GM19372 (cell line): ENCODE measurements around the gene TRMT13.
"Not testable (repeated sequence)": the region's sequence is repeated elsewhere in the genome, so short reads cannot be mapped to it uniquely, and the experiment has no call there.

Source experiments
- ATAC-seq: cut with Tn5 transposase; IDR thresholded peaks from one replicate; pipeline ENCODE4 v1.9.1; 2021; ENCODE audit warnings: mild to moderate bottlenecking, low read depth, moderate library complexity; ENCODE audit not compliant: unreplicated experiment

The TRMT13 gene

DNA sequence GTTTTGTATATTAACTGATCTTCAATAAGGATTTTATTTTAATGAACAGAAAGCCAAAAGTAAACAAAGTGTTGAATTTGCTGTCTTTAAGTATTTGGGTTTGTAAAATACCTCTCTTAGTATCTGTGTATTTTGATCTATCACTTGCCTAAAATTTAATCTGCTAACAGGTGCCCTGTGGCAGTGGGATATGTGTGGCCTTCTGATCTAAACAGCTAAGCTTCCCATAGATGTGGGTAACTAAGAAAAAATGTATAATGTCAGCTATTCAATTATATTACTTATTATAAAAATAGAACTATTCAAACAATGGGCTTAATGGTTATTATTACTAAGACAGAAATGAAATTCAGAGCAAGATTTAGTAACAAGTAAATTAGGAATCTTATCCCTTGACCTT is 29.9 kb downstream of the TRMT13 start:
- ATAC-seq, result no peak

DNA sequence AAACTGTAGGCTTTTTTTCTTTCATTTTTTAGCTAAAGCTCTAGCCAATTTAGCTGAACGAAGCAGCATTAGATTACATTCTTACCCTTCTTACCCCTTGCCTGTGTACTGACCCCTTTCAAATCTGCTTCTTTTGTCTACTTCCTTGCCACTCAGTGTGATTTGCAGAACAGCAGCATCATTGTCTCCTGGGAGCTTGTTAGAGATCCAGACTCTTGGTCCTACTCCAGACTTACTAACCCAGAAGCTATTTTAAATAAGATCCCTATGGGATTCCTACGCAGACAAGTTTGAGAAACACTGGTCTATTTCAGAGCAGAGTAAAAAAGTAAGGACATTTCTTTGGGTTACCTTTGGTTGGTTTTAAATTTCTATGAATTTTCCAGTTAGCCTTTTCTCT is 31.3 kb downstream of the TRMT13 start:
- ATAC-seq, result no peak

DNA sequence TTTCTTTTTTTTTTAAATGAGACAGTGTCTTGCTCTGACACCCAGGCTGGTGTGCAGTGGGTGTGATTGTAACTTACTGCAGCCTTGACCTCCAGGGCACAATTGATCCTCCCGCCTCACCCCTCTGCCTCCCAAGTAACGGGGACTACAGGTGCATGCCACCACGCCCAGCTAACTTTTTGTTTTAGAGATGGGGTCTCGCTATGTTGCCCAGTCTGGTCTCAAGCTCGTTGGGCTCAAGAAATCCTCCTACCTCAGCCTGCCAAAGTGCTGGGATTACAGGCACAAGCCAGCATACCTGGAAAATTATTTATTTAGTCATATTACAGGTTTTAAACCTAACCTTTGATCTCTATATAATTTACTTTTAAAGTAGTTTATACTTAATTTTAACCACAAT is 31.7 kb downstream of the TRMT13 start:
- ATAC-seq, result no peak

DNA sequence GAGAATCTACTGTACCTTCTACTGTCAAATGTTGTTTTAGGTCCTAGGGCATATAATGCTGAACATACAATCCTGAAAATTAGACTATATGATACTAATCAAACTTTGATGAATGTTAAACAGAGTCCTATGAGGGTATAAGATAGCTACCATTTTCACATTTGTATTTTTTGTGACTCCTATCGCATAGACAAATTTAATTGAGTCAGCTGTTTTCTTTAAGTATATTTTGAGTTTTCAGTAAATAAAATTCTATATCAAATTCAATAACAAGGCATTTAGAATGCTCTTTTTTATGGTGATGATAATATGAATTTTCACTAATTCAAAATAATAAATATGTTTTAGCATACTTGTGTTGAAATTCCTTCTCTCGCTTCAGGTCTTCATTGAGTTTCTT is 35.1 kb downstream of the TRMT13 start:
- ATAC-seq, result no peak

DNA sequence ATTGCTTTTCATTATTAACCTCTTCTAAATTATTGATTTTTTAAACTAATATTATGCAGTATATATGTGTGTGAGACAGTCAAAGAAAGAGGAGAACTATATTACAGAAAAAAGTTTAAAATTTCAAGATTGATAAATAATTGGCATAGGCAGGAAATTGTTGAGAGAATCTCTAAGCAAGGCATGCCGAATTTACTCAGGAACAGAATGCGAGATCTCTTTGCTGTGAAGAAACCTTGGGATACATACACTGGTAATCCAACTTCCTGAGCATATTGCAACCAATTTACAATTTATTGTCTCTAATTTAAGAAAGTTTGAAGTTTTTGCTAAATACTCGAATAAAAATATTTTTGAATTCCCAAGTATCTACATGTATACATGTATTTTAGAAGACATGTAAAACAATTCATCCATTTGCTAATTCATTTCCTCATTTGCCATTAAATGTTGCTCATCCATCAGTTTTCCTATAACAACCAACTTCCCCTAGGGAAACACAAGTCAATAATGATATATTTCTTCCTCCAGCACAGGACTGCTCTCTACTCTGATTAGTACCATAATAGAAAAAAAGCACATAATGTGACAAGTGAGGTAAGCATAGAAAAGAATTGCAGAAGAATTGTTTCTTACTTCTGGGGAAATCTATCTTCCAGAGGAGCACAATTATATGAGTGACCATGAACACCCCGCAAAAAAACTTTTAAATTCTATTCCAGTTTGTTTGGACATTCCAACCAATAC is 44.5 kb downstream of the TRMT13 start:
- no peak for ATAC-seq

DNA sequence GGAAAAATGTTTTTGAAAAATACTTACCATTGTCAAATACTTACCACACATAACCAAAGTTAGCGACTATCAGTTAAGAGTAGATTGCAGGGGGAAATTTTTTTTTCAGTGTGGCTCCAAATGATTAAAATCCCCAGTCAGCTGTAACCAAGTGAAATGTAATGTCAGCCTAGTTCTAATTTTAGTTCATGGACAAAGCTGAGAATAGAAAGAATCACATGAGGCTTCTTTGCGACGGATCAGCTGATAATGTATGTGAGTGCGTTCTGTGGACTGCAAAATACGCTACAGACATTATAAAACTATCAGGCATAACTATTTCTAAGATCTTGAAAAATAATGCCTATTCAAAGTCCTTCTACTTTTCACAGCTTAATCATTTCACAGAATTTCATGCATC is 45.1 kb downstream of the TRMT13 start, which contains the start of gene LRRC39:
LRRC39 (minus strand) TSS at position 166 of the 400 bp plus-strand sequence. CDS start 9,740 bp downstream, outside the sequence.
- no peak for ATAC-seq

DNA sequence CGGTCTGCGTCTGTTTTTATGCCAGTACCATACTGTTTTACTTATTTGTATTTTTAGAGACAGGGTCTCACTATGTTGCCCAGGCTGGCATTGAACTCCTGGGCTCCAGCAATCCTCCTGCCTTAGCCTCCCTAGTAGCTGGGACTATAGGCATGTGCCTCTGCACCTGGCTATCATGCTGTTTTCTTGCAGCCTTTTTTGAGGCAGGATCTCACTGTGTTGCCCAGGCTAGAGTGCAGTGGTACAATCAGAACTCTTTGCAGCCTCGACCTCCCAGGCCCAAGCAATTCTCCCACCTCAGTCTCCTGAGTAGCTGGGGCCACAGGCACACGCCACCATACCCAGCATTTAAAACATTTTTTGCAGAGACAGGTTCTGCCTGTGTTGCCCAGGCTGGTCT is 50.4 kb downstream of the TRMT13 start:
- ATAC-seq, result no peak

DNA sequence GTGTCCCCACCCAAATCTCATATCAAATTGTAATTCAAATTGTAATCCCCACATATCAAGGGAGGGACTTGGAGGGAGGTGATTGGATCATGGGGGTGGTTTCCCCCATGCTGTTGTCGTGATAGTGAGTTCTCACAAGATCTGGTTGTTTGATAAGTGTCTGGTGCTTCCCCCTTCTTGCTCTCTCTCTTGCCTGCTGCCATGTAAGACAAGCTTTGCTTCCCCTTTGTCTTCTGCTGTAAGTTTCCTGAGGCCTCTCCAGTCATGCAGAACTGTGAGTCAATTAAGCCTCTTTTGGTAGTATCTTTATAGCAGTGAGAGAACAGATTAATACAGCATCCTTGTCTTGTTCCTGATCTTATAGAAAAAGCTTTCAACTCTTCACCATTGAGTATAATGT is 51.6 kb downstream of the TRMT13 start:
- peak; percentile 58 for ATAC-seq

DNA sequence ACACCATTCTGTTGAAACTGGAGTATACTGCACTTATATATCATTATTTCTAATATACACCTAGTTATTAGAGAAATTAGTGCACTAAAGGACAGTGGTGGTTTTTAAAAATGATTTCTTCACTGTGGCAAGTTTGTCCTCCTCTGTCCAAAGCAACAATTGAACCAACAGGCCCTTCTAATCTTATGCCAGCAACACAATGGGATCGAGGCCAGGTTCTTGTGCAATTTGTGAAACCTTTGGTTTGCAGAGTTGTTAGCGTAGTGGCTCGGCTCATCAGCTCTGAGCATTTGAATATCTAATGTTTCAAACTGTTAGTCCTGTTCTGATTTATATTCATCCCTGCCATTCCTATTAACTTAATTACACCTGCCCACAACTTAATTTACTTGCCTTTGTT is 54.9 kb downstream of the TRMT13 start:
- ATAC-seq, result no peak

DNA sequence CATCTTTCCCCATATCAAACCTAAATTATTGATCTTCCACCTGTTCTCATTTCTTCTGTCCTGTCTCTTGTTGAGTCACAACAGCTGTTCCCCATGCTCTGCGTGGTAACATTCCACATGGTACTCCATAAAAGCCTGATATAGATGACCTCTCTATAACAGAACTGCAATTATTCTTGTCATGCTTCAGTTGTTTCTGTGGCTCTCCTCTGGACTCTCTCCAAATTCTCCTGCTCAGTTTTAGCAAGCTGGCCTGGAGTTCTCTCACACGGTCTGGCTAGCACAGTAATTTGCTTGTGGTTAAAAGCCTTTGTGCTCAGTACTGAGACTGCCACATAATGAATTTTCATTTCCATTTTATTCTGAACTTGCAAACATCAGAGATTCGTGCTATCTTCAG is 55.7 kb downstream of the TRMT13 start:
- ATAC-seq, result no peak

DNA sequence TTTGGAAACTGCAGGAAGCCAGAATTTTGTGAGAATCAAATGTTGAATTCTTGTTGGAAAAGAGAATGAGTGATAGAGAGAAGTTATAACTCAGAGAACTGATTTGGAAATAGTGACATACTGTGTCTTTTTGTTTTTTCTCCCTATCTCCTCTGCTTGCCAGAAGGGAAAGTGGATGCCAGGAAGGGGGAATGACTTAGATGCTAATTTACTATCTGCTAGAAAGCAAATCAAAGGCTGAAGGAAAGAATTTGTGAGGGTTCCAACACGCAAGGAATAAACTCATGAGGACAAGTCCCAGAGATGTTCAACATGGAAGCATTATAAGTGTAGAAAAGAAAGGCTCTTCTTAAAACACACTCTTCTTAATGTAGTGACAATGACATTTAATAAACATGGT is 65.6 kb downstream of the TRMT13 start:
- no peak for ATAC-seq

DNA sequence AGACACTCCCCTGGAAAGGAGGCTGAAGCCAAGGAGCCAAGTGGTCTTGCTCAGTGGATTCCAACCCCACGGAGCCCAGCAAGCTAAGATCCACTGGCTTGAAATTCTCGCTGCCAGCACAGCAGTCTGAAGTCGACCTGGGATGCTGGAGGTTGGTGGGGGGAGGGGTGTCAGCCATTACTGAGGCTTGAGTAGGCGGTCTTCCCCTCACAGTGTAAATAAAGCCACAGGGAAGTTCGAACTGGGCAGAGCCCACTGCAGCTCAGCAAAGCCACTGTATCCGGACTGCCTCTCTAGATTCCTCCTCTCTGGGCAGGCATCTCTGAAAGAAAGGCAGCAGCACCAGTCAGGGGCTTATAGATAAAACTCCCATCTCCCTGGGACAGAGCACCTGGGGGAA is 67.1 kb downstream of the TRMT13 start:
- not testable (repeated sequence) for ATAC-seq
